Measurements from ENCODE around the gene SLCO4A1.
A peak's percentile ranks its signal among the peaks of the same experiment; 100 is the strongest.

SLCO4A1 gene

GRCh38 chr20:62665153-62665754 is 23.0 kb downstream of the SLCO4A1 start:
- Mint-ChIP-seq H3K4me1 (no peaks in the 10 kb centered on the region), H3K9me3 (no peaks in the 10 kb centered on the region), H3K27me3 (no peaks in the 10 kb centered on the region), H3K27ac (ENCODE audit: low read depth) (no peak overlapping the region), H3K36me3 (ENCODE audit: insufficient read depth) (peaks cover 2% of the 10 kb centered on the region), H3K4me3 (no peak overlapping the region)
- no peak for ATAC-seq (replicated peaks; ENCODE audit: extremely low read depth, poor library complexity, severe bottlenecking)
- DNase-seq (ENCODE audit: low spot score in 2 of 2): no peak

DNA sequence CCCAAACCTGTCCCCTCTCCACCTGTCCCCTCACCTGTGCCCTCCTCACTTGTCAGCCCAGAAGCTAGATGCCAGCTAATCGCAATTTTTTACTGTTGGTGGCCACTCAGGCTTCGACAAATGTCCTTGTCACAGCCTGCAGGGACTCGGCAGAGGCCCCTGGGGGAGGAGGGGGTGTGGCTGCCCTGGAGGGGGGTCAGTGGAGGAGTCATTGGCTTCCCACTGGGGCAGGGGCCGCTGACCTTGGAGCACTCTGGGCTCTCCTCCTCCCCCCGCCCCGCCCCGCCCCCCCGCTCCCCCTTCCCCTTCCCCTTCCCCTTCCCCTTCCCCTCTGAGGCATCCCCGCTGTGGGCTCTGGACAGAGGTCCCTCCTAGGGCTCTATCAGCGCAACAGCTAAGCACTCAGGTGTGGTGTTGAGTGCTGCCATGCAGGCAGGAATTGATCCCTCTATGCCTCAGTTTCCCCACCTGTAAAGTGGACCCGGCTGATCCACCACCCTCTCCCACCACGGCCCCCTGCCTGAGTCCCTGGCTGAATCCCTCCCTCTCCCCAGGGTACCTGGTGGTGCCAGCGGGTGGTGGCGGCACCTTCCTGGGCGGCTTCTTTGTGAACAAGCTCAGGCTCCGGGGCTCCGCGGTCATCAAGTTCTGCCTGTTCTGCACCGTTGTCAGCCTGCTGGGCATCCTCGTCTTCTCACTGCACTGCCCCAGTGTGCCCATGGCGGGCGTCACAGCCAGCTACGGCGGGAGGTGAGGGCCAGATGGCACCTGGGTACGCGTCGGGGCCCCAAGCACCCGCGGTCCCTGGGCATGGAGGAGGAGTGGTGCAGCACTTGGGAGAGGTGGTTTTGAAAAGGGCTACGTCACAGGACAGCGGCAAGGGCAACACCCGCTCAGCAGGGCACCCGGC is 23.8 kb downstream of the SLCO4A1 start:
- ATAC-seq (replicated peaks; ENCODE audit: extremely low read depth, poor library complexity, severe bottlenecking) (no peak), DNase-seq (ENCODE audit: low spot score in 2 of 2) (no peak)
- Mint-ChIP-seq H3K27ac (ENCODE audit: low read depth) (no peak overlapping the region), H3K9me3 (no peaks in the 10 kb centered on the region), H3K4me1 (no peaks in the 10 kb centered on the region), H3K4me3 (no peak overlapping the region), H3K36me3 (ENCODE audit: insufficient read depth) (peaks cover 2% of the 10 kb centered on the region), H3K27me3 (no peaks in the 10 kb centered on the region)

DNA sequence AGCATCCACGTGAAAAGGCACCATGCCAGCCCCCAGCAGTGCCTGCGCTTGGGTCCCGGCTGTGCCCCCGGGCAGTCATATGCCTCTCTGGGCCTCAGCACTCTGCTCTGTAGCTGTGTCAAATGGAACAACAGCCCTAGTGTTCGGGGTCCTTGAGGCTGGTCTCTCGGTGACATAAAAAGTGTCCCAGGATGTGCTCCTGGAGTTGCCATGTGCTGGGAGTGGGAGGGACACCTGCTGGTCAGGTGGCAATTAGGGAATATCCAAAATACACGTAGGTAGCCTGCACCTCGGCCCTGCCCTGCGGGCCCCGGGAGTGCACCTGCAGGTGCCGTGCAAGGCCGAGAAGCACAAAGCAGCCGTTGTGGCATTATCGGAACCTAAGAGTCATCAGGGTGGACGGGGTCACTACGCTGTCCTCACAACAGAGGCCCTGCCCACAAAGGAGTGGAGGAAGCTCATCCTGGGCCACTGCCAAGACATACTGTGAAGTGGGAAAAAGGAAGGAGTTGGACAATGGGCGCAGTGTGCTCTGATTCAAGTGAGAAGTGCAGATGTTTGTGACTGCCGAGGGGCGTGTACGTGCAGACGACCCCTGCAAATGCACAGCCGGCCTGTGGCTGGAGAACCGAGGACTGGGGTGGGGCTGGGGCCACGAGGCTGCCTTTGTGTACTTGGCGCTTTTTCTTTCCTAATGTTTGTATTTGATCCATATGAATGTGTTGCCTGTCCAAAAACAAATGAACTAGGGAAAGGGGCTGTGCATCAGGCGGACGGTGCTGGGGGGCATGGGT is 24.6 kb downstream of the SLCO4A1 start:
- H3K27me3 Mint-ChIP-seq: no peaks in the 10 kb centered on the region
- no peak for ATAC-seq (replicated peaks; ENCODE audit: extremely low read depth, poor library complexity, severe bottlenecking)
- no peak overlapping the region for H3K27ac Mint-ChIP-seq (ENCODE audit: low read depth)

DNA sequence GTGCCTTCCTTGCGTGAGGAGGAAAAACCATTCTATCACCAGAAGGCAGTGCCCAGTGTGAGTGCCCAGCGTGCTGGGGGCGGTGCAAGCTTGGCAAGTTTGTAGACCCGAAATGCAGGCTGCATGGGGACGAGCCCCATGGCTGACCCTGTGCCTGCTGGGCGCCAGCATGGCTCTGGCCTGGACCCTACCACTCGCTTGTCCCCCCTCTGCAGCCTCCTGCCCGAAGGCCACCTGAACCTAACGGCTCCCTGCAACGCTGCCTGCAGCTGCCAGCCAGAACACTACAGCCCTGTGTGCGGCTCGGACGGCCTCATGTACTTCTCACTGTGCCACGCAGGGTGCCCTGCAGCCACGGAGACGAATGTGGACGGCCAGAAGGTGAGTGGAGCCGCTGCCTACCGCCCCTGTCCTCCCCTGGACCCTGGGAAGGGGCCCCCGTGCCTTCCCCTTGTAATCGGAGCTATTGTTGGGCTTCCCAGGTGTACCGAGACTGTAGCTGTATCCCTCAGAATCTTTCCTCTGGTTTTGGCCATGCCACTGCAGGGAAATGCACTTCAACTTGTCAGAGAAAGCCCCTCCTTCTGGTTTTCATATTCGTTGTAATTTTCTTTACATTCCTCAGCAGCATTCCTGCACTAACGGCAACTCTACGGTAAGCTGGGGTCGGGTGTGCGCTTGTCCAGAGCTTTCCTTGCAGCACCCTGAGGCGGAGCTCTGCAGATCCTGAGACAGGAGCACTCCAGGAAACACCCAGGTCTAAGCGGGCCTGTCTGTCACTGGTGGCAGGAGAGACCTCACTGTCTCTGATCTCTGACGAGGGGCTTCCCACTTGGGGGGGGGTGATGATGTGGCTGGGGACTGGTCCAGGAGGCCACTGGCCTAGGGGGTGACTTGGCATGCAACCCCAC is 25.5 kb downstream of the SLCO4A1 start:
- H3K36me3 Mint-ChIP-seq (ENCODE audit: insufficient read depth): peaks cover 2% of the 10 kb centered on the region
- H3K9me3 Mint-ChIP-seq: no peaks in the 10 kb centered on the region
- DNase-seq (ENCODE audit: low spot score in 2 of 2) (no peak), ATAC-seq (replicated peaks; ENCODE audit: extremely low read depth, poor library complexity, severe bottlenecking) (no peak)
- no peak overlapping the region for H3K27ac Mint-ChIP-seq (ENCODE audit: low read depth)
- no peaks in the 10 kb centered on the region for H3K4me1 Mint-ChIP-seq
- no peaks in the 10 kb centered on the region for H3K27me3 Mint-ChIP-seq
- H3K4me3 Mint-ChIP-seq: no peak overlapping the region

More for the DNA sequence above, 24.6 kb downstream of the SLCO4A1 start:
- H3K9me3 Mint-ChIP-seq: no peaks in the 10 kb centered on the region
- H3K4me1 Mint-ChIP-seq: no peaks in the 10 kb centered on the region
- no peak for DNase-seq (ENCODE audit: low spot score in 2 of 2)
- H3K4me3 Mint-ChIP-seq: no peak overlapping the region
- H3K36me3 Mint-ChIP-seq (ENCODE audit: insufficient read depth): peaks cover 2% of the 10 kb centered on the region

DNA sequence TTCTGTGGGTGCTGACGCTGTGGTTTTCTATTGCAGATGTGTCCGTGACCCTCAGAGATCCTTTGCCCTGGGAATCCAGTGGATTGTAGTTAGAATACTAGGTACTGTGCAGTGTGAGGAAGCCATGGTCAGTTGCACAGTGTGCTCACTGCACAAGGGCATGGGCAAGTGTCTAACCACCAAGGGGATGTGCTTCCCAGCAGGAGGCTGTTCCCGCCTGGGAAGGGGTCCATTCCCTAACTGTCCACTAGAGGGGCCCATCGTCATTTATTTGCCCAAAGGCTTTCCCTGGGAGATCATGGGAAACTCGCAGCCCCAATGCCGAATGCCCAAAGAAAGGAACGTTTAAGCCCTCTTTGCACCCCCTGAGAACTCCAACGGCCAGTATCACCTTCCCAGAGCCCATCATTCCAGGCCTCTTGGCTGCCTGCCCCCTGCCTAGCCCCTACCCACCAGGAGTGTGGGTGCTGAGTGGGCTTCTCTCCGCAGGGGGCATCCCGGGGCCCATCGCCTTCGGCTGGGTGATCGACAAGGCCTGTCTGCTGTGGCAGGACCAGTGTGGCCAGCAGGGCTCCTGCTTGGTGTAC is 26.2 kb downstream of the SLCO4A1 start:
- peak in 1 of 2 donors; percentile 28 for DNase-seq (ENCODE audit: low spot score in 2 of 2)
- no peak for ATAC-seq (replicated peaks; ENCODE audit: extremely low read depth, poor library complexity, severe bottlenecking)
- H3K9me3 Mint-ChIP-seq: no peaks in the 10 kb centered on the region
- no peak overlapping the region for H3K27ac Mint-ChIP-seq (ENCODE audit: low read depth)
- no peaks in the 10 kb centered on the region for H3K4me1 Mint-ChIP-seq
- H3K27me3 Mint-ChIP-seq: no peaks in the 10 kb centered on the region
- H3K4me3 Mint-ChIP-seq: no peak overlapping the region
- peaks cover 2% of the 10 kb centered on the region for H3K36me3 Mint-ChIP-seq (ENCODE audit: insufficient read depth)

GRCh38 chr20:62669249-62669648 is 26.9 kb downstream of the SLCO4A1 start:
- H3K4me1 Mint-ChIP-seq: no peaks in the 10 kb centered on the region
- H3K4me3 Mint-ChIP-seq: no peak overlapping the region
- no peak for DNase-seq (ENCODE audit: low spot score in 2 of 2)
- H3K27ac Mint-ChIP-seq (ENCODE audit: low read depth): no peak overlapping the region
- no peaks in the 10 kb centered on the region for H3K27me3 Mint-ChIP-seq
- H3K36me3 Mint-ChIP-seq (ENCODE audit: insufficient read depth): peaks cover 2% of the 10 kb centered on the region
- ATAC-seq (replicated peaks; ENCODE audit: extremely low read depth, poor library complexity, severe bottlenecking): no peak
- H3K9me3 Mint-ChIP-seq: no peaks in the 10 kb centered on the region

DNA sequence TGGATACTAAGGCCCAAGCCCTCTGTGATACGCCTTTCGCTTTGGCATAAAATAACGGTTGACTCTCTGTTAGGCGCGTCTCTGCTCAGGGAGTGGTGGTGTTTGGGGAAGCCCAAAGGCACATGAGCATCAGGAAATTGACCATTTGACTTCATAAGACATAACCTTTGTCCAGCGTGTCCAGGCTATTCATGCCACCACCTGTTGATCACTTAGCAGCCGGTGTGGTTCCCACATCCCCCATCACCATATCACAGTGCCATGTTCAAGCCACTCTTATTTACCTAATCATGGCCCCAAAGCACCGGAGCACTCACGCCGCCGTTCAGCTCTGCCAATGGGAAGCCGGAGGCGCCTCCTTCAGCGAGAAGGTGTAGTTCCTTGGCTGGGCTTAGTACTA is 27.9 kb downstream of the SLCO4A1 start:
- no peaks in the 10 kb centered on the region for H3K9me3 Mint-ChIP-seq
- DNase-seq (ENCODE audit: low spot score in 2 of 2): no peak
- H3K4me3 Mint-ChIP-seq: no peak overlapping the region
- no peaks in the 10 kb centered on the region for H3K27me3 Mint-ChIP-seq
- ATAC-seq (replicated peaks; ENCODE audit: extremely low read depth, poor library complexity, severe bottlenecking): no peak
- H3K4me1 Mint-ChIP-seq: no peaks in the 10 kb centered on the region
- no peak overlapping the region for H3K27ac Mint-ChIP-seq (ENCODE audit: low read depth)
- H3K36me3 Mint-ChIP-seq (ENCODE audit: insufficient read depth): peaks cover 2% of the 10 kb centered on the region

DNA sequence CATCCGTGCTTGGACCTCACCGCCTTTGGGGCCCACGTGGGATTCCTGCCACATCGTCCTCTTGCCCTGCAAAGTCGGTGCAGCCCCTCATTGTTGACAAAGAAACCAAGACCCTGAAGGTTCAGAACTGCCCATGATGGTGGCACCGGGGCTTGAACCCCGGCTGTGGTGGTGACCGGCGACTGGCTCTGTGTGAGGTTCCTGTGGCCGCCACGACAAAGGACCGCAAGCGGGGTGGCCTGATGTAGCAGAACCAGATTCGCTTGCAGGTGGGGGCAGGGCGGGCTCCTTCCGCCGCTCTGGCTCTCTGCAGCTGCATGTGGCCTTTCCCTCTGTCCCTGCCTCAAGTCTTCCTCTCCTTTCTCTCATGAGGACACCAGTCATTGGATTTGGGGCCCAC is 28.7 kb downstream of the SLCO4A1 start:
- H3K4me3 Mint-ChIP-seq: no peak overlapping the region
- no peaks in the 10 kb centered on the region for H3K9me3 Mint-ChIP-seq
- H3K27ac Mint-ChIP-seq (ENCODE audit: low read depth): no peak overlapping the region
- peaks cover 2% of the 10 kb centered on the region for H3K36me3 Mint-ChIP-seq (ENCODE audit: insufficient read depth)
- ATAC-seq (replicated peaks; ENCODE audit: extremely low read depth, poor library complexity, severe bottlenecking): no peak
- H3K4me1 Mint-ChIP-seq: no peaks in the 10 kb centered on the region
- no peaks in the 10 kb centered on the region for H3K27me3 Mint-ChIP-seq
- DNase-seq (ENCODE audit: low spot score in 2 of 2): no peak

DNA sequence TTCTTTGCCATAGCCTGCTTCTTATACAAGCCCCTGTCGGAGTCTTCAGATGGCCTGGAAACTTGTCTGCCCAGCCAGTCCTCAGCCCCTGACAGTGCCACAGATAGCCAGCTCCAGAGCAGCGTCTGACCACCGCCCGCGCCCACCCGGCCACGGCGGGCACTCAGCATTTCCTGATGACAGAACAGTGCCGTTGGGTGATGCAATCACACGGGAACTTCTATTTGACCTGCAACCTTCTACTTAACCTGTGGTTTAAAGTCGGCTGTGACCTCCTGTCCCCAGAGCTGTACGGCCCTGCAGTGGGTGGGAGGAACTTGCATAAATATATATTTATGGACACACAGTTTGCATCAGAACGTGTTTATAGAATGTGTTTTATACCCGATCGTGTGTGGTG is 29.5 kb downstream of the SLCO4A1 start:
- peak overlapping the region; percentile 22 for H3K27ac Mint-ChIP-seq (ENCODE audit: low read depth)
- H3K4me1 Mint-ChIP-seq: no peaks in the 10 kb centered on the region
- H3K4me3 Mint-ChIP-seq: no peak overlapping the region
- DNase-seq (ENCODE audit: low spot score in 2 of 2): no peak
- H3K9me3 Mint-ChIP-seq: no peaks in the 10 kb centered on the region
- no peak for ATAC-seq (replicated peaks; ENCODE audit: extremely low read depth, poor library complexity, severe bottlenecking)
- peaks cover 2% of the 10 kb centered on the region for H3K36me3 Mint-ChIP-seq (ENCODE audit: insufficient read depth)
- H3K27me3 Mint-ChIP-seq: no peaks in the 10 kb centered on the region

GRCh38 chr20:62674370-62674769 is 32.1 kb downstream of the SLCO4A1 start:
- Mint-ChIP-seq H3K9me3 (no peaks in the 10 kb centered on the region), H3K4me1 (peaks cover 6% of the 10 kb centered on the region), H3K27me3 (no peaks in the 10 kb centered on the region), H3K27ac (ENCODE audit: low read depth) (no peak overlapping the region), H3K4me3 (no peak overlapping the region), H3K36me3 (ENCODE audit: insufficient read depth) (peaks cover 2% of the 10 kb centered on the region)
- DNase-seq (ENCODE audit: low spot score in 2 of 2): no peak
- no peak for ATAC-seq (replicated peaks; ENCODE audit: extremely low read depth, poor library complexity, severe bottlenecking)

GRCh38 chr20:62675156-62675876 is 33.0 kb downstream of the SLCO4A1 start:
- H3K9me3 Mint-ChIP-seq: no peaks in the 10 kb centered on the region
- H3K4me1 Mint-ChIP-seq: peaks cover 6% of the 10 kb centered on the region
- peaks cover 2% of the 10 kb centered on the region for H3K36me3 Mint-ChIP-seq (ENCODE audit: insufficient read depth)
- no peaks in the 10 kb centered on the region for H3K27me3 Mint-ChIP-seq
- H3K4me3 Mint-ChIP-seq: no peak overlapping the region
- DNase-seq (ENCODE audit: low spot score in 2 of 2) (no peak), ATAC-seq (replicated peaks; ENCODE audit: extremely low read depth, poor library complexity, severe bottlenecking) (no peak)
- H3K27ac Mint-ChIP-seq (ENCODE audit: low read depth): no peak overlapping the region

Measured in central memory CD8-positive, alpha-beta T cell (primary cell).